OCI-LY1 (cell line): ENCODE data around the gene SARS1.

ENCODE experiments used
- H2AFZ ChIP-seq: fragments of 200-600 bp; sonication (generic), shearing (Covaris generic); 2 replicates; pipeline ENCODE4 v1.6.0; 2014; ENCODE audit warnings: antibody characterized with exemption, mild to moderate bottlenecking, low read length
- H3F3A ChIP-seq: fragments of 200-600 bp; sonication (generic), shearing (Covaris generic); 2 replicates; pipeline ENCODE4 v1.6.0; 2014; ENCODE audit warnings: mild to moderate bottlenecking, antibody characterized with exemption, low read length, moderate library complexity; ENCODE audit not compliant: insufficient read depth
- H3K27ac ChIP-seq: fragments of 200-600 bp; sonication (generic); 2 replicates; pipeline ENCODE4 v1.5.1; 2014; ENCODE audit warnings: low read length, mixed run types, mild to moderate bottlenecking, low read depth; ENCODE audit not compliant: poor library complexity, severe bottlenecking
- H3K27me3 ChIP-seq: fragments of 200-600 bp; sonication (generic); 2 replicates; pipeline ENCODE4 v1.6.0; 2014; ENCODE audit warnings: antibody characterized with exemption, mild to moderate bottlenecking, low read length, moderate library complexity; ENCODE audit not compliant: insufficient read depth
- H3K36me3 ChIP-seq: fragments of 200-600 bp; sonication (generic); 2 replicates; pipeline ENCODE4 v1.6.1; 2014; ENCODE audit warnings: mild to moderate bottlenecking, antibody characterized with exemption, low read length, moderate library complexity, mixed read lengths; ENCODE audit not compliant: insufficient read depth
- H3K4me1 ChIP-seq: fragments of 200-600 bp; sonication (generic); 2 replicates; pipeline ENCODE4 v1.5.1; 2014; ENCODE audit warnings: mild to moderate bottlenecking, low read length, moderate library complexity; ENCODE audit not compliant: insufficient read depth, severe bottlenecking
- H3K4me2 ChIP-seq: fragments of 200-600 bp; sonication (generic), shearing (Covaris generic); 2 replicates; pipeline ENCODE4 v1.6.1; 2014; ENCODE audit warnings: low read length
- H3K4me3 ChIP-seq: fragments of 200-600 bp; sonication (generic); 2 replicates; pipeline ENCODE4 v1.5.1; 2014; ENCODE audit warnings: low read length, low read depth, mild to moderate bottlenecking, mixed read lengths; ENCODE audit not compliant: poor library complexity, severe bottlenecking
- H3K79me2 ChIP-seq: fragments of 200-600 bp; shearing (Covaris generic); 2 replicates; pipeline ENCODE4 v1.6.1; 2016; ENCODE audit warnings: mixed run types, low read length, mixed read lengths; ENCODE audit not compliant: insufficient read depth
- H3K9ac ChIP-seq: fragments of 200-600 bp; sonication (generic), shearing (Covaris generic); 2 replicates; pipeline ENCODE4 v1.6.1; 2014; ENCODE audit warnings: mild to moderate bottlenecking, low read length, mixed read lengths
- H3K9me2 ChIP-seq: fragments of 200-600 bp; sonication (generic), shearing (Covaris generic); 2 replicates; pipeline ENCODE4 v1.6.1; 2014; ENCODE audit warnings: low read depth, mild to moderate bottlenecking, low read length, mixed read lengths
- H3K9me3 ChIP-seq: fragments of 200-600 bp; shearing (Covaris generic); 2 replicates; pipeline ENCODE4 v1.6.1; 2014; ENCODE audit warnings: low read length, mixed read lengths
- H4K20me1 ChIP-seq: fragments of 200-600 bp; sonication (generic), shearing (Covaris generic); 2 replicates; pipeline ENCODE4 v1.6.0; 2016; ENCODE audit warnings: mild to moderate bottlenecking, low read length; ENCODE audit not compliant: insufficient read depth
- EZH2 ChIP-seq: fragments of 200-600 bp; sonication (generic), shearing (Covaris generic); IDR thresholded peaks from 2 replicates; pipeline ENCODE4 v1.8.0; 2017; ENCODE audit warnings: borderline replicate concordance, mixed run types, mild to moderate bottlenecking, antibody characterized with exemption, low read length, moderate library complexity, mixed read lengths
- TF ChIP-seq, protein P1 (sequence below): fragments of 200-600 bp; sonication (generic), shearing (Covaris generic); IDR thresholded peaks from 2 replicates; pipeline ENCODE4 v1.5.1; 2017; ENCODE audit warnings: mild to moderate bottlenecking, antibody characterized with exemption, low read length, moderate library complexity, mixed read lengths

The SARS1 gene

DNA sequence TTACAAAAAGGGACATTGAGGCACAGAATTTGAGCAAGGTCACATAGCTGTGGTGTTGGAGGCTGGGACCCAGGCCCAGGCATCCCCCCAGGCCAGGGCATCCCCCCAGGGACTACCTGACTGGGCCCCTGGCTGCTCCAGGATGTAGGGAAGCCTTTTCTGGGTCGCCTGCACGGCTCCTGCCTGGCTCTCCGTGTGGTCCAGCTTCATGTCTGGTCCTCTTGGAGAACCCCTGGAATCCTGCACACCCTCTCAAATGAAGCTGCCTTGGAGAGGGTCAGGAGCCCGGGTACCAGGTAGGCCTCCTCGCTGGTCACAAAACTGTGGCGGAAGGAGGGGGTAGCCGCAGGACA lies 34.7 kb downstream of the SARS1 start:
- H3K27me3 ChIP-seq, result no peaks in the 10 kb centered on the region
- H3K9ac ChIP-seq, result no peak overlapping the region
- no peak overlapping the region for H3K27ac ChIP-seq
- peaks cover 16% of the 10 kb centered on the region for H3K4me1 ChIP-seq
- no peaks in the 10 kb centered on the region for H4K20me1 ChIP-seq
- H3K36me3 ChIP-seq, result no peaks in the 10 kb centered on the region
- H3K4me2 ChIP-seq, result no peak overlapping the region
- no peaks in the 10 kb centered on the region for H3F3A ChIP-seq
- H3K79me2 ChIP-seq, result no peaks in the 10 kb centered on the region
- no peaks in the 10 kb centered on the region for H3K9me2 ChIP-seq
- H3K9me3 ChIP-seq, result no peaks in the 10 kb centered on the region
- no peak for TF ChIP-seq EZH2
- TF ChIP-seq, protein P1, sequence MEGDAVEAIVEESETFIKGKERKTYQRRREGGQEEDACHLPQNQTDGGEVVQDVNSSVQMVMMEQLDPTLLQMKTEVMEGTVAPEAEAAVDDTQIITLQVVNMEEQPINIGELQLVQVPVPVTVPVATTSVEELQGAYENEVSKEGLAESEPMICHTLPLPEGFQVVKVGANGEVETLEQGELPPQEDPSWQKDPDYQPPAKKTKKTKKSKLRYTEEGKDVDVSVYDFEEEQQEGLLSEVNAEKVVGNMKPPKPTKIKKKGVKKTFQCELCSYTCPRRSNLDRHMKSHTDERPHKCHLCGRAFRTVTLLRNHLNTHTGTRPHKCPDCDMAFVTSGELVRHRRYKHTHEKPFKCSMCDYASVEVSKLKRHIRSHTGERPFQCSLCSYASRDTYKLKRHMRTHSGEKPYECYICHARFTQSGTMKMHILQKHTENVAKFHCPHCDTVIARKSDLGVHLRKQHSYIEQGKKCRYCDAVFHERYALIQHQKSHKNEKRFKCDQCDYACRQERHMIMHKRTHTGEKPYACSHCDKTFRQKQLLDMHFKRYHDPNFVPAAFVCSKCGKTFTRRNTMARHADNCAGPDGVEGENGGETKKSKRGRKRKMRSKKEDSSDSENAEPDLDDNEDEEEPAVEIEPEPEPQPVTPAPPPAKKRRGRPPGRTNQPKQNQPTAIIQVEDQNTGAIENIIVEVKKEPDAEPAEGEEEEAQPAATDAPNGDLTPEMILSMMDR, result no peak
- H3K4me3 ChIP-seq, result no peak overlapping the region
- H2AFZ ChIP-seq, result no peak overlapping the region

DNA sequence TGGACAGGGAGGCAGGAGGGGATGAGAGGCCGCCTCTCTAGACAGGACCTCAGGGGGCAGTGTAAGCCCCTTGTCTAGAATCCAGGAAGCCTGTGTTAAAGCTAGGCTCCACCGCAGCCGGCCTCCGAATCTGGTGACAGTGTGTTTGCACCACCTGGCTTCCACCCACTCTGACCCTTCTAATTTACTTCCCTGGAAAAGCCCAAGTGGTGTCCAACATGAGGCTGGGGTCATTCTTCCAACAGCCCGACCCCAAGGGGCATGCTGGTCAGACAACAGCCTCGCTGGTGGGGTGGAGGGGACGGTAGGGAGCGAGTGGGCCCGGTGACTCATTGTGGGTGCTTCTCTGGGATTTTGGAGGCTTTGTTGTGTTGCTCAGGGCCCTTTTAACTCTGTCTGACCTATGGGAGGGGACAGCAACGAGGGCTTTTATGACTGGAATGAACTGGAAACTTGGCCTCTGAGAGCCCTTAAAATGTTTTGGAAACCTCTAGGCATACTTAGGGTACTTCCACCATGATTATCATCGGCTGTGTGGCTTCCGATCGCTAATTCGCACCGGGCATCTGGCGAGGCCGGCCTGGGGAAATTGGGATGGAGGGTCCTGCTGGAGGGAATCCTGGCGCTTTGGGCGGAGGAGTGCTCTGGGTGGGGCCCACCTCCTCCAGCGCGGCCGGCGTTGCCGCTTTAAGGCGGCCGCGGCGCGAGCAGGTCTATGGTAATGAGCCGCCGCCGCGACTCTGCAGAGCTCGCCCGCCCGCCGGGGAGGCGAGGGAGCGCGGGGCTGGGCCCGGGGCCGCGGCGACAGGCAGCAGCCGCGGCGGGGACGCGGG lies 35.3 kb downstream of the SARS1 start, which contains the start of gene CELSR2:
Gene CELSR2, plus strand, starts transcription at position 743 of the 833 bp plus-strand sequence. CDS start 541 bp downstream, outside the sequence.
- peak within 1 kb of the TSS; percentile 41; the same call in 1 of the 2 replicates for H3K9ac ChIP-seq
- H3K27me3 ChIP-seq, result no peaks in the 10 kb centered on the region
- H4K20me1 ChIP-seq, result no peaks in the 10 kb centered on the region
- peak within 1 kb of the TSS; percentile 64 for H3K4me2 ChIP-seq
- H3K36me3 ChIP-seq, result no peaks in the 10 kb centered on the region
- TF ChIP-seq, protein P1, result no peak
- no peak for TF ChIP-seq EZH2
- no peak within 1 kb of the TSS for H2AFZ ChIP-seq
- H3K79me2 ChIP-seq, result no peaks in the 10 kb centered on the region
- H3K27ac ChIP-seq, result no peak within 1 kb of the TSS
- peak within 1 kb of the TSS; percentile 57 for H3K4me3 ChIP-seq
- H3K4me1 ChIP-seq, result peaks cover 22% of the 10 kb centered on the region
- H3F3A ChIP-seq, result no peaks in the 10 kb centered on the region
- H3K9me2 ChIP-seq, result no peaks in the 10 kb centered on the region
- H3K9me3 ChIP-seq, result no peaks in the 10 kb centered on the region

DNA sequence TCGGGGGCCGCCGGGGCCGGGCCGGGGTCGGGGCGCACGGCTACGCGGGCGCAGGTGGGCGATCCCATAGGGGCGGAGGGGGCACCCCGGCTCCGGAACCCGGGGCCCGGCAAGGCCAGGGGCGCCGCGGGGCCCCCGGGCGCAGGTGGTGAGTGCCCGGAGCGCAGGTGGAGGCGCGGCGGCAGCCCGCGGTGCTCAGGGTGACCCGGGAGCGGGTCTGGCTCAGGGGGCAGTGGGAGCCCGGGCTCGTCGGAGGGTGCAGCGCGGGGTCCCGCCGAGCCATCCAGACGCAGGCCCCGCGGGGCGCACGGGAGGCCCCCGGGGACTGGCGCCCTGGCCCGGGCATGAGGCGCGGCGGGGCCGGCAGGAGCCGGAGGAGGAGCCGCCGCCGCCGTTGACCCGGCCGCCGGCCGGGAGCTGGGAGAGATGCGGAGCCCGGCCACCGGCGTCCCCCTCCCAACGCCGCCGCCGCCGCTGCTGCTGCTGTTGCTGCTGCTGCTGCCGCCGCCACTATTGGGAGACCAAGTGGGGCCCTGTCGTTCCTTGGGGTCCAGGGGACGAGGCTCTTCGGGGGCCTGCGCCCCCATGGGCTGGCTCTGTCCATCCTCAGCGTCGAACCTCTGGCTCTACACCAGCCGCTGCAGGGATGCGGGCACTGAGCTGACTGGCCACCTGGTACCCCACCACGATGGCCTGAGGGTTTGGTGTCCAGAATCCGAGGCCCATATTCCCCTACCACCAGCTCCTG lies 36.1 kb downstream of the SARS1 start:
- Histone ChIP-seq H3K36me3 (no peaks in the 10 kb centered on the region), H3K4me1 (peaks cover 24% of the 10 kb centered on the region), H3K9me3 (no peaks in the 10 kb centered on the region), H3K27me3 (no peaks in the 10 kb centered on the region), H3K9me2 (no peaks in the 10 kb centered on the region), H2AFZ (no peak overlapping the region), H3K4me3 (peak overlapping the region; percentile 57), H3K4me2 (peak overlapping the region; percentile 64), H3F3A (no peaks in the 10 kb centered on the region), H4K20me1 (no peaks in the 10 kb centered on the region), H3K9ac (peak overlapping the region; percentile 41; the same call in 1 of the 2 replicates), H3K27ac (no peak overlapping the region), H3K79me2 (no peaks in the 10 kb centered on the region)
- TF ChIP-seq, protein P1, result no peak
- TF ChIP-seq EZH2, result no peak
